ENCODE measurements around the gene CNTNAP4.

CNTNAP4 gene

GRCh38 chr16:76490036-76490639, 212.9 kb downstream of the CNTNAP4 start:
- no peak for DNase-seq (ENCODE audit: low spot score)

- DNase-seq (ENCODE audit: low spot score), result no peak
These were observed 222.8 kb downstream of the CNTNAP4 start for GRCh38 chr16:76500006-76500405.

GRCh38 chr16:76502063-76502462, 224.9 kb downstream of the CNTNAP4 start:
- DNase-seq (ENCODE audit: low spot score), result no peak

GRCh38 chr16:76502555-76502954, 225.4 kb downstream of the CNTNAP4 start:
- DNase-seq (ENCODE audit: low spot score), result no peak

- no peak for DNase-seq (ENCODE audit: low spot score)
These were observed 225.9 kb downstream of the CNTNAP4 start for GRCh38 chr16:76503091-76503490.

GRCh38 chr16:76511203-76511602, 234.0 kb downstream of the CNTNAP4 start:
- DNase-seq (ENCODE audit: low spot score), result no peak

GRCh38 chr16:76518781-76519180, 241.6 kb downstream of the CNTNAP4 start:
- DNase-seq (ENCODE audit: low spot score), result no peak

- DNase-seq (ENCODE audit: low spot score), result no peak
These were observed 247.2 kb downstream of the CNTNAP4 start for GRCh38 chr16:76524356-76524755.

- no peak for DNase-seq (ENCODE audit: low spot score)
These were observed 247.6 kb downstream of the CNTNAP4 start for GRCh38 chr16:76524769-76525168.

- DNase-seq (ENCODE audit: low spot score), result no peak
These were observed 250.0 kb downstream of the CNTNAP4 start for GRCh38 chr16:76527244-76527643.

- DNase-seq (ENCODE audit: low spot score), result no peak
These were observed 251.9 kb downstream of the CNTNAP4 start for GRCh38 chr16:76529120-76529519.

- no peak for DNase-seq (ENCODE audit: low spot score)
These were observed 254.0 kb downstream of the CNTNAP4 start for GRCh38 chr16:76531236-76531635.

- DNase-seq (ENCODE audit: low spot score), result no peak
These were observed 255.2 kb downstream of the CNTNAP4 start for GRCh38 chr16:76532188-76532973.

- DNase-seq (ENCODE audit: low spot score), result no peak
These were observed 262.4 kb downstream of the CNTNAP4 start for GRCh38 chr16:76539609-76540008.

GRCh38 chr16:76541070-76541469, 263.9 kb downstream of the CNTNAP4 start:
- DNase-seq (ENCODE audit: low spot score), result no peak

GRCh38 chr16:76565542-76565941, 288.3 kb downstream of the CNTNAP4 start:
- no peak for DNase-seq (ENCODE audit: low spot score)

GRCh38 chr16:76571755-76572154, 294.6 kb downstream of the CNTNAP4 start:
- no peak for DNase-seq (ENCODE audit: low spot score)

GRCh38 chr16:76573281-76573680, 296.1 kb downstream of the CNTNAP4 start:
- DNase-seq (ENCODE audit: low spot score), result no peak

- no peak for DNase-seq (ENCODE audit: low spot score)
These were observed 297.4 kb downstream of the CNTNAP4 start for GRCh38 chr16:76574651-76575050.

GRCh38 chr16:76576526-76576925, 299.3 kb downstream of the CNTNAP4 start:
- no peak for DNase-seq (ENCODE audit: low spot score)

GRCh38 chr16:76577003-76577402, 299.8 kb downstream of the CNTNAP4 start:
- no peak for DNase-seq (ENCODE audit: low spot score)

GRCh38 chr16:76579277-76579922, 302.2 kb downstream of the CNTNAP4 start:
- DNase-seq (ENCODE audit: low spot score), result no peak

- DNase-seq (ENCODE audit: low spot score), result no peak
These were observed 306.3 kb downstream of the CNTNAP4 start for GRCh38 chr16:76583466-76583865.
